Breast epithelium (tissue), 3 donors: ENCODE results near the gene RTBDN.

Experiments
- POLR2A ChIP-seq: fragments of 450-650 bp; IDR thresholded peaks from one replicate; pipeline ENCODE4 v1.6.1; 2016; ENCODE audit warnings: antibody characterized with exemption, mild to moderate bottlenecking, moderate library complexity
- TF ChIP-seq, protein P1 (sequence below), 3 donors: fragments of 450-650 bp; IDR thresholded peaks; one replicate each; pipeline ENCODE4 v1.5.1; 2016 to 2017; ENCODE audit warnings: antibody characterized with exemption in 3 of 3, mild to moderate bottlenecking in 3 of 3, moderate library complexity in 3 of 3

DNA sequence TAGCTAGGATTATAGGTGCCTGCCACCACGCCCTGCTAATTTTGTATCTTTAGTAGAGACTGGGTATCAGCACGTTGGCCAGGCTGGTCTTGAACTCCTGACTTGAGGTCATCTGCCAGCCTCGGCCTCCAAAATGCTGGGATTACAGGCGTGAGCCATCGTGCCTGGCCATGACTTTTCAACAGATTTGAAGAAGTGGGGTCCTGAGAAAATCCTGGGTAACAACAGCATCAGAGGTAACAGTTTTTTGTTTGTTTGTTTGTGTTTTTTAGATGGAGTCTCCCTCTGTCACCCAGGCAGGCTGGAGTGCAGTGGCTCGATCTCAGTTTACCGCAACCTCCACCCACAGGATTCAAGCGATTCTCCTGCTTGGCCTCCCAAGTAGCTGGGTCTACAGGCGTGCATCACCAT is 39.4 kb downstream of the RTBDN start:
- TF ChIP-seq POLR2A: no peak
- TF ChIP-seq, protein P1, sequence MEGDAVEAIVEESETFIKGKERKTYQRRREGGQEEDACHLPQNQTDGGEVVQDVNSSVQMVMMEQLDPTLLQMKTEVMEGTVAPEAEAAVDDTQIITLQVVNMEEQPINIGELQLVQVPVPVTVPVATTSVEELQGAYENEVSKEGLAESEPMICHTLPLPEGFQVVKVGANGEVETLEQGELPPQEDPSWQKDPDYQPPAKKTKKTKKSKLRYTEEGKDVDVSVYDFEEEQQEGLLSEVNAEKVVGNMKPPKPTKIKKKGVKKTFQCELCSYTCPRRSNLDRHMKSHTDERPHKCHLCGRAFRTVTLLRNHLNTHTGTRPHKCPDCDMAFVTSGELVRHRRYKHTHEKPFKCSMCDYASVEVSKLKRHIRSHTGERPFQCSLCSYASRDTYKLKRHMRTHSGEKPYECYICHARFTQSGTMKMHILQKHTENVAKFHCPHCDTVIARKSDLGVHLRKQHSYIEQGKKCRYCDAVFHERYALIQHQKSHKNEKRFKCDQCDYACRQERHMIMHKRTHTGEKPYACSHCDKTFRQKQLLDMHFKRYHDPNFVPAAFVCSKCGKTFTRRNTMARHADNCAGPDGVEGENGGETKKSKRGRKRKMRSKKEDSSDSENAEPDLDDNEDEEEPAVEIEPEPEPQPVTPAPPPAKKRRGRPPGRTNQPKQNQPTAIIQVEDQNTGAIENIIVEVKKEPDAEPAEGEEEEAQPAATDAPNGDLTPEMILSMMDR (IDR thresholded peaks at IDR 0.05): no peak
